ENCODE measurements around the gene XCR1. TPM values are rescaled to one million over a fixed set of nuclear protein-coding genes. Genes with fewer than 3 reads are reported as not detected.

Gene XCR1
- total RNA-seq, result not detected in 2 replicates

- H3K4me3 ChIP-seq (ENCODE audit: low read depth, low read length), result no peak within 1 kb of the TSS
- TF ChIP-seq CTCF (IDR thresholded peaks at IDR 0.05; ENCODE audit: insufficient read depth, low read depth, low read length), result no peak
- DNase-seq (ENCODE audit: low read depth), result no peak
These were observed at the start of gene XCR1 for GRCh38 chr3:46027021-46027705. TSS of gene XCR1 (minus strand) at chr3:46027483. CDS start at chr3:46021947, 5,536 bp downstream.

GRCh38 chr3:46076606-46077005, 49.3 kb upstream of the XCR1 start:
- peak; percentile 49 for TF ChIP-seq CTCF (IDR thresholded peaks at IDR 0.05; ENCODE audit: insufficient read depth, low read depth, low read length)
- H3K4me3 ChIP-seq (ENCODE audit: low read depth, low read length), result no peak overlapping the region
- DNase-seq (ENCODE audit: low read depth), result peak; percentile 64

- no peak overlapping the region for H3K4me3 ChIP-seq (ENCODE audit: low read depth, low read length)
- TF ChIP-seq CTCF (IDR thresholded peaks at IDR 0.05; ENCODE audit: insufficient read depth, low read depth, low read length), result no peak
- DNase-seq (ENCODE audit: low read depth), result no peak
These were observed 48.5 kb upstream of the XCR1 start for GRCh38 chr3:46075816-46076215.

GRCh38 chr3:46071222-46071858, 44.1 kb upstream of the XCR1 start:
- no peak for DNase-seq (ENCODE audit: low read depth)
- no peak for TF ChIP-seq CTCF (IDR thresholded peaks at IDR 0.05; ENCODE audit: insufficient read depth, low read depth, low read length)

GRCh38 chr3:46070595-46071093, 43.4 kb upstream of the XCR1 start:
- H3K4me3 ChIP-seq (ENCODE audit: low read depth, low read length), result no peak overlapping the region
- no peak for DNase-seq (ENCODE audit: low read depth)
- TF ChIP-seq CTCF (IDR thresholded peaks at IDR 0.05; ENCODE audit: insufficient read depth, low read depth, low read length), result no peak

More at GRCh38 chr3:46071222-46071858, 44.1 kb upstream of the XCR1 start:
- H3K4me3 ChIP-seq (ENCODE audit: low read depth, low read length), result no peak overlapping the region

GRCh38 chr3:46068501-46068900, 41.2 kb upstream of the XCR1 start:
- no peak overlapping the region for H3K4me3 ChIP-seq (ENCODE audit: low read depth, low read length)
- no peak for DNase-seq (ENCODE audit: low read depth)
- no peak for TF ChIP-seq CTCF (IDR thresholded peaks at IDR 0.05; ENCODE audit: insufficient read depth, low read depth, low read length)
